ENCODE results near the gene CD70. TPM values are rescaled to one million over a fixed set of nuclear protein-coding genes. Genes with fewer than 3 reads are reported as not detected.

The CD70 gene
- total RNA-seq, 1 experiment from 2014 or later = 2.0 TPM

- H3K27me3 ChIP-seq (replicated peaks; ENCODE audit: insufficient read depth, low read depth, low read length, poor library complexity) = no peaks in the 10 kb centered on the region
- no peak for DNase-seq (ENCODE audit: low spot score)
- BruUV-seq (replicated peaks) = no TSS peak
- no peak overlapping the region for H3K4me3 ChIP-seq (ENCODE audit: low read depth, low read length, poor library complexity, severe bottlenecking)
- peaks cover 6% of the 10 kb centered on the region for H3K9me3 ChIP-seq (ENCODE audit: low read depth, low read length, poor library complexity, severe bottlenecking)
- H3K4me1 ChIP-seq (ENCODE audit: insufficient read depth, low read length, poor library complexity, severe bottlenecking) = peaks cover 19% of the 10 kb centered on the region
- TF ChIP-seq EZH2 (IDR thresholded peaks at IDR 0.05; ENCODE audit: borderline replicate concordance, low read depth, low read length, poor library complexity, severe bottlenecking) = no peak
- no peak for TF ChIP-seq CTCF (conservative IDR thresholded peaks at IDR 0.05; ENCODE audit: low read depth, low read length)
- no peak overlapping the region for H3K27ac ChIP-seq (ENCODE audit: low read depth, low read length, poor library complexity, severe bottlenecking)
- POLR2A ChIA-PET (ENCODE audit: low non-redundant PET) = no interaction called here
- CTCF ChIA-PET = no interaction called here
- intact Hi-C loops (cut with micrococcal nuclease; ENCODE audit: unreplicated experiment) = no loop called here
- H3K36me3 ChIP-seq (ENCODE audit: insufficient read depth, low read length, poor library complexity, severe bottlenecking) = no peaks in the 10 kb centered on the region
These were observed 11.3 kb downstream of the CD70 start for GRCh38 chr19:6579450-6580178.

GRCh38 chr19:6577476-6578125 lies 13.3 kb downstream of the CD70 start:
- Histone ChIP-seq H3K4me3 (ENCODE audit: low read depth, low read length, poor library complexity, severe bottlenecking) (no peak overlapping the region), H3K27me3 (replicated peaks; ENCODE audit: insufficient read depth, low read depth, low read length, poor library complexity) (no peaks in the 10 kb centered on the region), H3K4me1 (ENCODE audit: insufficient read depth, low read length, poor library complexity, severe bottlenecking) (peaks cover 19% of the 10 kb centered on the region), H3K9me3 (ENCODE audit: low read depth, low read length, poor library complexity, severe bottlenecking) (peaks cover 6% of the 10 kb centered on the region), H3K27ac (ENCODE audit: low read depth, low read length, poor library complexity, severe bottlenecking) (peak overlapping the region; percentile 77), H3K36me3 (ENCODE audit: insufficient read depth, low read length, poor library complexity, severe bottlenecking) (no peaks in the 10 kb centered on the region)
- ChIA-PET POLR2A (ENCODE audit: low non-redundant PET) (no interaction called here), CTCF (interaction anchor here (0.6 kb wide), 1 partner anchor 142 kb away, joined by 3 read pairs; no protein-coding TSS in a partner anchor)
- intact Hi-C loops (cut with micrococcal nuclease; ENCODE audit: unreplicated experiment) = no loop called here
- TF ChIP-seq EZH2 (IDR thresholded peaks at IDR 0.05; ENCODE audit: borderline replicate concordance, low read depth, low read length, poor library complexity, severe bottlenecking) = no peak
- TF ChIP-seq CTCF (conservative IDR thresholded peaks at IDR 0.05; ENCODE audit: low read depth, low read length) = no peak
- DNase-seq (ENCODE audit: low spot score) = peak; percentile 81
- BruUV-seq (replicated peaks) = no TSS peak

- Histone ChIP-seq H3K4me3 (ENCODE audit: low read depth, low read length, poor library complexity, severe bottlenecking) (no peak overlapping the region), H3K9me3 (ENCODE audit: low read depth, low read length, poor library complexity, severe bottlenecking) (peaks cover 6% of the 10 kb centered on the region), H3K27ac (ENCODE audit: low read depth, low read length, poor library complexity, severe bottlenecking) (peak overlapping the region; percentile 77), H3K36me3 (ENCODE audit: insufficient read depth, low read length, poor library complexity, severe bottlenecking) (no peaks in the 10 kb centered on the region), H3K4me1 (ENCODE audit: insufficient read depth, low read length, poor library complexity, severe bottlenecking) (peaks cover 19% of the 10 kb centered on the region), H3K27me3 (replicated peaks; ENCODE audit: insufficient read depth, low read depth, low read length, poor library complexity) (no peaks in the 10 kb centered on the region)
- no TSS peak for BruUV-seq (replicated peaks)
- no peak for DNase-seq (ENCODE audit: low spot score)
- ChIA-PET CTCF (no interaction called here), POLR2A (ENCODE audit: low non-redundant PET) (no interaction called here)
- TF ChIP-seq EZH2 (IDR thresholded peaks at IDR 0.05; ENCODE audit: borderline replicate concordance, low read depth, low read length, poor library complexity, severe bottlenecking) (no peak), CTCF (conservative IDR thresholded peaks at IDR 0.05; ENCODE audit: low read depth, low read length) (no peak)
- intact Hi-C loops (cut with micrococcal nuclease; ENCODE audit: unreplicated experiment) = no loop called here
These were observed 14.0 kb downstream of the CD70 start for GRCh38 chr19:6576869-6577475.
